Activated CD8-positive, alpha-beta memory T cell treated with anti-CD3 and anti-CD28 coated beads, Interleukin-2, amount 10 ng/mL, durations not matched to agents 7 days and 5 days (primary cell): Measurements from ENCODE around the gene VPS8. TPM values are rescaled to one million over a fixed set of nuclear protein-coding genes. Genes with fewer than 3 reads are reported as not detected.

Experiments used
- ATAC-seq: fragments of 150-1000 bp; cut with Tn5 transposase; one replicate; pipeline ENCODE4 v1.10.0; 2021; ENCODE audit warnings: moderate library complexity
- CTCF ChIA-PET: fragments of 350-600 bp; sonication (Branson Sonifier 250); formaldehyde crosslinking; loops from one replicate; lab custom pipeline; 2021; ENCODE audit warnings: antibody characterized with exemption; lab: Charles Lee
- DNase-seq: peaks from one replicate; pipeline ENCODE4 v3.0.0-alpha.2; 2020
- H3K27ac Mint-ChIP-seq: one replicate; pipeline ENCODE4 v1.8.0; 2021; ENCODE audit warnings: mild to moderate bottlenecking, mixed read lengths
- H3K27me3 Mint-ChIP-seq: one replicate; pipeline ENCODE4 v1.8.0; 2021; ENCODE audit warnings: mixed read lengths
- H3K36me3 Mint-ChIP-seq: one replicate; pipeline ENCODE4 v1.8.0; 2021; ENCODE audit warnings: mild to moderate bottlenecking, mixed read lengths
- H3K4me1 Mint-ChIP-seq: one replicate; pipeline ENCODE4 v1.8.0; 2021; ENCODE audit warnings: mixed read lengths
- H3K4me3 Mint-ChIP-seq: one replicate; pipeline ENCODE4 v1.8.0; 2021; ENCODE audit warnings: mild to moderate bottlenecking, moderate library complexity, mixed read lengths
- H3K9me3 Mint-ChIP-seq: one replicate; pipeline ENCODE4 v1.8.0; 2022; ENCODE audit warnings: low read depth, mixed read lengths
- total RNA-seq, 2 experiments: library from RNA; stranded (reverse); gene quantifications; one replicate each; pipeline ENCODE4 v1.2.3, GENCODE V29; 2021

VPS8 gene
- total RNA-seq, 2 experiments from 2014 or later, result 43.2 to 71.7 TPM

DNA sequence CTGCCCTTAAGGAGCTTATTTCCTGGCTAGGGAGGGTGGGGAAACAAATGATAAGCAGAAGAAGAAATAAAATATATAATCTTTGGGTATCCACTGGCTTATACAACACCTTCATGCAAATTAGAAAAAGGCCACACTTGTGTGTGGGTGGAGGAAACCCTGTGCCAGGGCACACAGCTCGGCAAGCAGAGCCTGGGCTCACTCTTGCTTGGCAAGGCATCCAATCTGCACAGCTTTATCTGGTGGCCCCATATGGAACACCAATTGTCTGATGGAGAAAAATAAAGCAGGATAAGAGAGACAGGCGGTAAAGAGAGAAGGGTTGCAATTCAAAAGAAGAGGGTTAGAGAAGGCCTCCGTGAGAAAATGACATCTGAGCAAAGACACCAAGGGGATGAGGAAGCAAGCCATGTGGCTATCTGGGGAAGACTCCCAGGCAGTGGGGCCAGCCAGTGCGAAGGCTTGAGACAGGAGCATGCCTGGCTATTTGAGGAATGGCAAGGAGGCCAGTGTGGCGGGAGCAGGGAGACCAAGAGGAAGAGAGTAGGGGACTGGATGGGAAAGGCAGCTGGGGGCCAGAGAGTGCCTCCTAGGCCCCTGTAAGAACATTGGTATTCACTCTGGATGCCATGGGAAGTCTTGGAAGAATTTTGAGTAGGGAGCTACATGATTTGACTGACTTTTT is 22.5 kb upstream of the VPS8 start:
- H3K4me1 Mint-ChIP-seq, result peaks cover 30% of the 10 kb centered on the region
- peaks cover 27% of the 10 kb centered on the region for H3K27me3 Mint-ChIP-seq
- DNase-seq (no peak), ATAC-seq (no peak)
- H3K27ac Mint-ChIP-seq, result no peak overlapping the region
- H3K9me3 Mint-ChIP-seq, result no peaks in the 10 kb centered on the region
- no peak overlapping the region for H3K4me3 Mint-ChIP-seq
- no peaks in the 10 kb centered on the region for H3K36me3 Mint-ChIP-seq
- CTCF ChIA-PET, result interaction anchor here (1.2 to 1.7 kb wide), 3 partner anchors 10 to 14 kb away, joined by 4 to 5 read pairs (median 4); no protein-coding TSS in a partner anchor

DNA sequence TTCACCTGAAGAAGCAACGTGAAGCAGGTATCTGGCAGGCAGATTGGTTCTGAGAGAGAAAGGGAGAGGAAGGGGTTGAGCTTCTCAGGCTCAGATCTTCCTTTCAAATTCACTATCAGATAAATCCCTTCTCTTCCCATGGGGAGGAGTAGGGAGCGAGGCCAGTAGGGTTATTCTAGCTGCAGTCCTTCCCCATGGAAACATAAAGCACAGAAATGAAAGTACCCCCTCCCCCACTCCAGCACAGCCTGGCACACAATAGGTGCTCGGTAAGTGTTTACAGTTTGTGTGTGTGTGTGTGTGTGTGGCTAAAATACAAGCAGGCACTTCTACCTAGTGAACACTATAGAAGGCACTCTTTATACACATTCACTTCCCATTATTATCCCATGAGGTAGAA is 20.8 kb upstream of the VPS8 start:
- Mint-ChIP-seq H3K27ac (no peak overlapping the region), H3K9me3 (no peaks in the 10 kb centered on the region), H3K4me3 (no peak overlapping the region), H3K36me3 (no peaks in the 10 kb centered on the region), H3K27me3 (peaks cover 19% of the 10 kb centered on the region), H3K4me1 (peaks cover 26% of the 10 kb centered on the region)
- CTCF ChIA-PET, result interaction anchor here (1.0 to 1.2 kb wide), 2 partner anchors 11 to 230 kb away, joined by 3 read pairs; partner anchors contain the start of gene EPHB3
- DNase-seq, result no peak
- ATAC-seq, result no peak

DNA sequence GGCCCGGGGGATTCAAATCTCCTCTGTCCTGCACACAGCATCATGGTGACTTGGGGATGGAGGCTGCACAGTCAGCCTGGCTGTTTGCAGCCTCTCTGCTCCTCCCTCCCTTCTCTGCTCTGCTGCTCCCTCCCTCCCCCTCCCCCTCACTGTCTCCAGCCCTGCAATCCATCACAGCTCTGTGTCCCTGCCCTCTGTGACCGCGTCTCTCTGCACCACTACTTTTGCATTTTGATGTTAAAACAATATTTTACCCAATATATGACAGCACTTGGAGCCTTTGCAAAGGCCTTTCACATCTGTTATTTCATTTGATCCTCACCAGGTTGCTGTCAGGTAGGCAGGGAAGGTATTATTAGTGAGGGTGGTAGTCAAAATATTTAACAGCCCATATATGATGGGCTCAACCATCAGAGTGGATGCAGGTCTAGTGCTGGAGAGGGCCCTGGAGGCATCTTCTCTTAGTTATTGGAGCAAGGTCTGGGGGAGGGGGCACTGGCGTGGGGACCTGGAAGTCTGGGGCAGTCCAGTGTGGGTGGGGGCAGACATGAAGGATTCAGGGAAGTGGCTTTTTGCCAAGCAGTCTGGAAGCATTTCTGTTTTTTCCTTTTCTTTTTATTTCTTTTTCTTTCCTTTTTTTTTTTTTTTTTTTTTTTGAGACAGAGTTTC is 16.3 kb upstream of the VPS8 start:
- H3K4me1 Mint-ChIP-seq, result peaks cover 20% of the 10 kb centered on the region
- no peak for DNase-seq
- no peak overlapping the region for H3K27ac Mint-ChIP-seq
- peaks cover 44% of the 10 kb centered on the region for H3K27me3 Mint-ChIP-seq
- no peaks in the 10 kb centered on the region for H3K9me3 Mint-ChIP-seq
- H3K4me3 Mint-ChIP-seq, result no peak overlapping the region
- ATAC-seq, result no peak
- CTCF ChIA-PET, result no interaction called here
- no peaks in the 10 kb centered on the region for H3K36me3 Mint-ChIP-seq

DNA sequence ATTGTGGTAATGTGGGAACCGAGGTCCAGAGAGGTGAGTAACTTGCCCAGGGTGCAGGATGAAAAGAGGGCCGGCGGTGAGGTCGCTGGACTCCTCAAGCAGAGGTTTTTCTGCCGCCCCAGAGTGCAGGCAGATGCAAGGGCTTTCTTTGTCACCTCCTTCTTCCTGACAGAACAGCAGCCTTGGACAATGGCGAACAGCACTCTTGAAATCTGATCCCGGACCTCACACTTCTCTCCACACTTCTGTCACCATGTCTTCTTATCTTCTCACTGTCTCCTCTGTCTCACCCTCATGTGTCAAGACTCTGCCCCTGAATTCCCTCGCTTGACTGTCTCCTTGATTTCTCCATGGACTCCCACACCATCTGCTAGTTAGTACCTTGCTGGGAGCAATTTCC is 15.4 kb upstream of the VPS8 start:
- Mint-ChIP-seq H3K27ac (no peak overlapping the region), H3K36me3 (no peaks in the 10 kb centered on the region), H3K27me3 (peaks cover 46% of the 10 kb centered on the region), H3K9me3 (no peaks in the 10 kb centered on the region), H3K4me3 (no peak overlapping the region), H3K4me1 (peaks cover 20% of the 10 kb centered on the region)
- DNase-seq (no peak), ATAC-seq (no peak)
- CTCF ChIA-PET, result no interaction called here

GRCh38 chr3:184796954-184797353 is 15.0 kb upstream of the VPS8 start:
- Mint-ChIP-seq H3K27me3 (peaks cover 47% of the 10 kb centered on the region), H3K36me3 (no peaks in the 10 kb centered on the region), H3K9me3 (no peaks in the 10 kb centered on the region), H3K4me3 (no peak overlapping the region), H3K4me1 (peaks cover 20% of the 10 kb centered on the region), H3K27ac (no peak overlapping the region)
- no peak for ATAC-seq
- CTCF ChIA-PET, result no interaction called here
- DNase-seq, result no peak

DNA sequence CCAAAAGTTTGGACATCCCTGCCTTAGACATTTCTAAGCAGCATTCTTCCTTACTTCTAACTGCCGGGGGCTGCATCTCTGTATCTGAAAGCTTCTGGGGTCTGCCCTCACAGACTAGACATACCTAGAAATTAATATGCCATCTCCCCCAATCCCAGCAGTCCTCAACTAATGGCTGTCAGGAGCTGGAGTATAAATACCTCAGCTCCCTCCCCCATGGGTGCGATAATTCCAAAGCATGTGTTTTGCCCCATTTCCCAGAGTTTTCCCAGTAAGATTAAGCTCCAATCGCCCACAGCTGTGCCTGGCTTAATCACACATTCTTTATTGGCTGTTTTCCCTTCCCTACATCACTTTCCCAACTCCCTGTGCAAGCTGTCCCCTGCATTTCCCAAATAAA is 13.8 kb upstream of the VPS8 start:
- Mint-ChIP-seq H3K4me3 (no peak overlapping the region), H3K36me3 (no peaks in the 10 kb centered on the region), H3K9me3 (no peaks in the 10 kb centered on the region), H3K27me3 (peaks cover 43% of the 10 kb centered on the region), H3K27ac (no peak overlapping the region), H3K4me1 (peaks cover 20% of the 10 kb centered on the region)
- CTCF ChIA-PET, result interaction anchor here (1.4 kb wide), 1 partner anchor 19 kb away, joined by 4 read pairs; no protein-coding TSS in a partner anchor
- no peak for ATAC-seq
- DNase-seq, result no peak

GRCh38 chr3:184800349-184800930 is 11.5 kb upstream of the VPS8 start:
- H3K4me1 Mint-ChIP-seq, result peaks cover 9% of the 10 kb centered on the region
- H3K27me3 Mint-ChIP-seq, result peaks cover 40% of the 10 kb centered on the region
- no peak overlapping the region for H3K27ac Mint-ChIP-seq
- H3K36me3 Mint-ChIP-seq, result no peaks in the 10 kb centered on the region
- ATAC-seq, result no peak
- no peak for DNase-seq
- H3K9me3 Mint-ChIP-seq, result no peaks in the 10 kb centered on the region
- CTCF ChIA-PET, result interaction anchor here (1.4 to 4.1 kb wide), 3 partner anchors 23 to 239 kb away, joined by 3 to 23 read pairs (median 11); partner anchors contain the start of gene EPHB3
- H3K4me3 Mint-ChIP-seq, result no peak overlapping the region

- Mint-ChIP-seq H3K27ac (no peak overlapping the region), H3K9me3 (no peaks in the 10 kb centered on the region), H3K4me3 (no peak overlapping the region), H3K27me3 (peaks cover 40% of the 10 kb centered on the region), H3K36me3 (no peaks in the 10 kb centered on the region), H3K4me1 (peaks cover 4% of the 10 kb centered on the region)
- CTCF ChIA-PET, result interaction anchor here (1.0 to 4.6 kb wide), 5 partner anchors 16 to 240 kb away, joined by 3 to 27 read pairs (median 11); partner anchors contain the start of gene EPHB3
- DNase-seq (no peak), ATAC-seq (no peak)
These were observed 10.7 kb upstream of the VPS8 start for GRCh38 chr3:184801241-184801785.

DNA sequence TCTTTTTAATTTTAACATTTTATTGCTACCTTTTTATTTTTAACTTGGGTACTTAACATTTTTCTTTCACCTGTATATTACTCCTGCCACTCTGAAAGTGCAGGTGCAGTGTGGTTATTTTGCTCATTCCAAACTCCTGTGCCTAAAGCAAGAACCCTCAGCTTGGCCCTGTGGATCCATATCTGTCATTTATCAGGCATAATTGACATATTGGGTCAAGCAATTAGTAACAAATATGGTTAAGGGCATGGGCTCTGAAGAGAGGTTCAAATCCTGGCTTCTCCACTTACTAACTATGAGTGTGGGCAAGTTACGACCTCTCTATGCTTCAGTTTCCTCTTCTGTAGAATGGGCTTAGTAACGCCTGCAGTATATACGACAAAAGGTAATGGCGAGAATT is 9.8 kb upstream of the VPS8 start:
- no peak for DNase-seq
- no peak for ATAC-seq
- H3K36me3 Mint-ChIP-seq, result no peaks in the 10 kb centered on the region
- H3K9me3 Mint-ChIP-seq, result no peaks in the 10 kb centered on the region
- peaks cover 35% of the 10 kb centered on the region for H3K27me3 Mint-ChIP-seq
- CTCF ChIA-PET, result interaction anchor here (1.0 to 4.6 kb wide), 5 partner anchors 12 to 241 kb away, joined by 3 to 27 read pairs (median 11); partner anchors contain the start of gene EPHB3
- H3K27ac Mint-ChIP-seq, result no peak overlapping the region
- no peak overlapping the region for H3K4me3 Mint-ChIP-seq
- no peaks in the 10 kb centered on the region for H3K4me1 Mint-ChIP-seq

GRCh38 chr3:184804801-184805200 is 7.2 kb upstream of the VPS8 start:
- Mint-ChIP-seq H3K36me3 (no peaks in the 10 kb centered on the region), H3K9me3 (no peaks in the 10 kb centered on the region), H3K27me3 (peaks cover 19% of the 10 kb centered on the region), H3K4me3 (no peak overlapping the region), H3K4me1 (peaks cover 2% of the 10 kb centered on the region), H3K27ac (no peak overlapping the region)
- CTCF ChIA-PET, result interaction anchor here (1.5 to 4.6 kb wide), 3 partner anchors 10 to 30 kb away, joined by 3 to 27 read pairs (median 19); no protein-coding TSS in a partner anchor
- DNase-seq (no peak), ATAC-seq (no peak)

GRCh38 chr3:184805351-184806038 is 6.5 kb upstream of the VPS8 start:
- H3K36me3 Mint-ChIP-seq, result no peaks in the 10 kb centered on the region
- CTCF ChIA-PET, result interaction anchor here (2.7 to 4.6 kb wide), 2 partner anchors 9 to 20 kb away, joined by 19 to 27 read pairs; no protein-coding TSS in a partner anchor
- no peak for ATAC-seq

DNA sequence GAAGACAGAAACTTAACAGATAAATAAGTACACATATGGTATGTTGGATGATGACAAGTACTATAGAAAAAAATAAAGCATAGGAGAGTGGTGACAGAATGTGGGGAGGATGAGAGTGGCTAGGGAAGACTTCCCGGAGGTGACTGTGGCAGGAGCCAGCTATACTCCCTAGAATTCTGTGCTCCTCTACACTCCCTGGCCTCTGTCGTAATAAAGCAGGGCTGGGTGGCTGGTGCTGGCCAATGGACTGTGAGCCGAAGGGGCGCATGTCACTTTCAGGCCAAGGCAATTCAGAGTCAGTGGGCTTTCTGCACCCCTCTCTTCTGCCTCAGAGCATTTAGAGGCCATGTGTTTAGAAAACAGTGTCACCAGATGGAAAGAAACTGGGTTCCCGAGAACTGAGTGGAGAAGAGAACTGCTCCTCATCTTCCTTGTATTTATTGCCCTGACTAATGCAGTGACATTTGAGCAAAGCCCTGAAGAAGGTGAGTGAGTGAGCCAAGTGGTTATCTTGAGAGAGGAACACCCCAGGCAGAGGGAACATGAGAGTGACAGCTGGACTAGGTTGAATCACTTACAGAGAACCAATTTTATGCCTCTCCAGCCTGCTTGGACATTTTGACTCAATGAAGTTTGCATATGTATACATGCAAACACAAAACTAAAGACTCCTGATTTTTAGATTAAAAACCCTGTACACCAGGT is 5.2 kb upstream of the VPS8 start:
- CTCF ChIA-PET, result interaction anchor here (1.0 to 1.7 kb wide), 2 partner anchors 20 to 245 kb away, joined by 3 to 8 read pairs; partner anchors contain the start of gene EPHB3
- H3K36me3 Mint-ChIP-seq, result no peaks in the 10 kb centered on the region

More at GRCh38 chr3:184805351-184806038, 6.5 kb upstream of the VPS8 start:
- H3K4me3 Mint-ChIP-seq, result no peak overlapping the region
- no peak overlapping the region for H3K27ac Mint-ChIP-seq
- no peak for DNase-seq
- H3K9me3 Mint-ChIP-seq, result no peaks in the 10 kb centered on the region
- H3K27me3 Mint-ChIP-seq, result peaks cover 14% of the 10 kb centered on the region
- H3K4me1 Mint-ChIP-seq, result peaks cover 8% of the 10 kb centered on the region

More for the DNA sequence above, 5.2 kb upstream of the VPS8 start:
- DNase-seq (no peak), ATAC-seq (no peak)
- Mint-ChIP-seq H3K27ac (no peak overlapping the region), H3K9me3 (no peaks in the 10 kb centered on the region), H3K4me1 (peaks cover 19% of the 10 kb centered on the region), H3K4me3 (no peak overlapping the region), H3K27me3 (peaks cover 4% of the 10 kb centered on the region)
